H1 (cell line): ENCODE data around the gene RYR3.

ENCODE experiments used
- CTCF ChIP-seq, 3 experiments: IDR thresholded peaks; 1 replicate in 2 of 3; 2 replicates in 1 of 3; pipeline versions ENCODE4 v1.5.1 to v1.6.1; 2011; ENCODE audit warnings: low read length in 3 of 3, mild to moderate bottlenecking in 3 of 3, inconsistent platforms in 2 of 3, low read depth in 1 of 3, moderate library complexity in 1 of 3; ENCODE audit not compliant: insufficient read depth in 1 of 3; ENCODE audit errors: control extremely low read depth in 1 of 3
- HDAC2 ChIP-seq, 2 experiments: fragments of 300-600 bp in 1 of 2; sonication (generic) in 1 of 2; IDR thresholded peaks; 2 replicates each; pipeline ENCODE4 v1.6.1; 2011 to 2012; ENCODE audit warnings: low read depth in 2 of 2, low read length in 2 of 2, mild to moderate bottlenecking in 2 of 2, moderate library complexity in 2 of 2, borderline replicate concordance in 1 of 2, inconsistent platforms in 1 of 2
- JUND ChIP-seq: IDR thresholded peaks from 2 replicates; pipeline ENCODE4 v1.6.1; 2011; ENCODE audit warnings: mild to moderate bottlenecking, improper control_type of control experiment, low read length
- TAF1 ChIP-seq: IDR thresholded peaks from 2 replicates; pipeline ENCODE4 v1.6.1; 2011; ENCODE audit warnings: mild to moderate bottlenecking, low read depth, low read length
- ZNF274 ChIP-seq: IDR thresholded peaks from 2 replicates; pipeline ENCODE4 v1.7.0; 2012; ENCODE audit warnings: low read length, borderline replicate concordance; ENCODE audit errors: extremely low read depth

GRCh38 chr15:33874156-33874555, 563.4 kb downstream of the RYR3 start:
- TF ChIP-seq TAF1 = no peak
- no peak for TF ChIP-seq ZNF274
- no peak for TF ChIP-seq CTCF (IDR thresholded peaks at IDR 0.05; ENCODE audit: control extremely low read depth in 1 of 3, insufficient read depth in 1 of 3, low read depth in 1 of 3, low read length in 3 of 3)
- no peak for TF ChIP-seq HDAC2 (IDR thresholded peaks at IDR 0.05; ENCODE audit: borderline replicate concordance in 1 of 2, low read depth in 2 of 2, low read length in 2 of 2)
- no peak for TF ChIP-seq JUND
